ENCODE data around the gene CPT1B.
"Not testable (repeated sequence)": the region's sequence is repeated elsewhere in the genome, so short reads cannot be mapped to it uniquely, and the experiment has no call there.

DNA sequence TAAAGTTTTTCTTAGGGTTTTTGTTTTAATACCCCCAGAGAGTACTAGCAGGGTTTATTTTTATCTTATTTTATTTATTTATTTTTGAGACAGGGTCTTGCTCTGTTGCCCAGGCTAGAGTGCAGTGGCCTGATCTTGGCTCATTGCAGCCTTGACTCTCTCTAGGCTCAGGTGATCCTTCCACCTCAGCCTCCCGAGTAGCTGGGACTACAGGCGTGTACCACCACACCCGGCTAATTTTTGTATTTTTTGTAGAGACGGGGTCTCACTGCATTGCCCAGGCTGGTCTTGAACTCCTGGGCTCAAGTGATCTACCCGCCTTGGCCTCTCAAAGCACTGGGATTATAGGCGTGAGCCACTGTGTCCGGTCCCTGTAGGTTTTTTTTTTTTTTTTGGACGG, 58.0 kb downstream of the CPT1B start:
- not testable (repeated sequence) for TF ChIP-seq EZH2 (IDR thresholded peaks at IDR 0.05; ENCODE audit: insufficient read depth, poor library complexity, severe bottlenecking); EZH2phosphoT487 (IDR thresholded peaks at IDR 0.05; ENCODE audit: insufficient read depth, low read depth)
